ENCODE results near the gene CCDC85A. TPM values are rescaled to one million over a fixed set of nuclear protein-coding genes. Genes with fewer than 3 reads are reported as not detected.
"Not testable (repeated sequence)": the region's sequence is repeated elsewhere in the genome, so short reads cannot be mapped to it uniquely, and the experiment has no call there.

CCDC85A gene
- not detected in 2 replicates for total RNA-seq (2014; rRNA removed; shearing (Covaris generic))

DNA sequence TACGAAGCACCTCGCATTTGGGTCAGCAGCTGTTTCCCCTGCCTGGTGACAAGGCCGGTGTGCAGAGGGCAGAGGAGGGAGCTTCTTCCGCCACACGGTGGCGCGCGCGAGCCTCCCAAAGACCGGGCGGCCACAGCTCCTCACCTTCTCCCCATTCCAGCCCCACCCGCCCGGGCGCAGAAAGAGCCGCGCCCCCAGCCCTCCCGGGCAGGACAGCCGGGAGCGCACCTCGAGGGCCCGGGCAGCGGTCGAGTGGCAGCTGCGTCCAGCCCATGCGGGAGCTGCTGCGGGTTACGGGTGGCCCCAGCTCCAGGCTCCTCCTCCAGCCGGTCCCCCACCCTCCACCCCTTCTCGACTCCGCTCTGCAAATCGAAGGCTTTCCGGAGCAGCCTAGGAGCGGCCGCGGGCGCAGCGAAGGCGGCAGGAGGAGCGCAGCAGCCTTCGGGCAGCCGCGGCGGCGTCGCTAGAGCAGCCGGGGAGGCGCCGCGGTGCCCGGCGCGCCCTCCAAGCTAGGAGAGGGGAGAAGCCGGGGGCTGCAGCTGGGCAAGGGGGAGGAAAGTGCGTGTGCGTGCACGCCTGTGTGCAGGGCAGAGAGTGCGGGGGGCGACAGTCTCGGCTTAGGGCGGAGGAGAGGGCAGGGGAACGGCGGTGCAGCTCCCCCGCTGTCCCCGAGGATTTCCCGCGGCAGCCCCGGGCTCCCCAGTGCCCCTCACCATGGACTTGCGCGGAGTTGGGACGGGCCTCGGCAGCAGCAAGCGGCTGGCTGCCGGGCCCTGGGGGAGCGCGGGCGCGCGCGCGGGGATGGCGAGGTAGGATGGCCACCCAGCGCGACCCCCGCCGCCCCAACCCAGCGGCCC, at the start of gene CCDC85A:
Gene CCDC85A (plus strand): TSS at position 348 of the 857 bp plus-strand sequence. CDS start 635 bp downstream, outside the sequence.
- DNase-seq (ENCODE audit: low read depth): peak; percentile 52

- no peak for DNase-seq (ENCODE audit: low read depth)
Measured at GRCh38 chr2:56134861-56135260, 48.9 kb upstream of the CCDC85A start.

DNA sequence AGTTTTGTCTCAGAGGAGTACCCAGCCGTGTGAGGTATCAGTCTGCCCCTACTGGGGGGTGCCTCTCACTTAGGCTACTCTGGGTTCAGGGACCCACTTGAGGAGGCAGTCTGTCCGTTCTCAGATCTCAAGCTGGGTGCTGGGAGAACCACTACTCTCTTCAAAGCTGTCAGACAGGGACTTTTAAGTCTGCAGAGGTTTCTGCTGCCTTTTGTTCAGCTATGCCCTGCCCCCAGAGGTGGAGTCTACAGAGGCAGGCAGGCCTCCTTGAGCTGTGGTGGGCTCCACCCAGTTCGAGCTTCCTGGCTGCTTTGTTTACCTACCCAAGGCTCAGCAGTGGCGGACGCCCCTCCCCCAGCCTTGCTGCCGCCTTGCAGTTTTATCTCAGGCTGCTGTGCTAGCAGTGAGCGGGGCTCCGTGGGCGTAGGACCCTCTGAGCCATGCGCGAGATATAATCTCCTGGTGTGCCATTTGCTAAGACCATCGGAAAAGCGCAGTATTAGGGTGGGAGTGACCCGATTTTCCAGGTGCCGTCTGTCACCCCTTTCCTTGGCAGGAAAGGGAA, 41.2 kb upstream of the CCDC85A start:
- DNase-seq (ENCODE audit: low read depth): not testable (repeated sequence)

DNA sequence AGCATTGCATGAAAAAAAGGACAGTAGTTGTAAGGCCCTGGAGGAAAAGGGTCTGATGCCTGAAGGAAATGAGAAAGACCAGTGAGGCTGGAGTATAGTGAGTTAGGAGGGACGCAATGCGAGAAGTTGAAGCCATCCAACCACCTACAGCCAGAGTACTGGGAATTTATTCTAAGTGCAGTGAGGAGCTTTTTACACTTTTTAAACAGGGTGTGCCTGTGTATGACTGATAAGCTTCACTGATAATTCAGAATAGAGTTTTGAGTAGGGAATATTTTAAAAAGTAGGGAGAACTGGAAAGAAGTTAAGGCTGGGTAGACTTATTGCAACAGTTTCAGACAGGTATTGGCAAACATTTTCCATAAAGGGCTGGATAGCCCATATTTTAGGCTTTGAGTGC, 35.9 kb upstream of the CCDC85A start:
- DNase-seq (ENCODE audit: low read depth): no peak

- no peak for DNase-seq (ENCODE audit: low read depth)
Measured at GRCh38 chr2:56148825-56149224, 35.0 kb upstream of the CCDC85A start.

- no peak for DNase-seq (ENCODE audit: low read depth)
Measured at GRCh38 chr2:56151841-56152240, 31.9 kb upstream of the CCDC85A start.

DNA sequence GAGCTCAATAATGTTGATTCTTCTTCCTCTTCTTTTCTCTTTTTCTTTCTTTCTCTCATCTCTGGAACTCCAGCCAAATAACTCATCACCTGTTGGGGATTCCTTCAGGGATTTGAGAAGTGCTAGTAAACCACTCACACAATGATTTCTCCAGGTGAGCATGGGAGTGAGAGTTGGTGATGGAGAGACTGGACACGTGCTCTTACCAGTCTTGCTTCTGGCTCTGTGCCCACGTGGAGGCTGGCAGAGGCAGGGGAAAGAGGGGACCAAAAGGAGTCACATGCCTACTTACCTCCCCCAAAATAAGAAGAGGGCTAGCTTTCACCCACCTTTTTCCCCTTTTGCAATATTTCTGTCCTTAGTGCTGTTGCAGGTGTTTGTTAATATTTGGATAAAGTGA, 28.6 kb upstream of the CCDC85A start:
- DNase-seq (ENCODE audit: low read depth): no peak

DNA sequence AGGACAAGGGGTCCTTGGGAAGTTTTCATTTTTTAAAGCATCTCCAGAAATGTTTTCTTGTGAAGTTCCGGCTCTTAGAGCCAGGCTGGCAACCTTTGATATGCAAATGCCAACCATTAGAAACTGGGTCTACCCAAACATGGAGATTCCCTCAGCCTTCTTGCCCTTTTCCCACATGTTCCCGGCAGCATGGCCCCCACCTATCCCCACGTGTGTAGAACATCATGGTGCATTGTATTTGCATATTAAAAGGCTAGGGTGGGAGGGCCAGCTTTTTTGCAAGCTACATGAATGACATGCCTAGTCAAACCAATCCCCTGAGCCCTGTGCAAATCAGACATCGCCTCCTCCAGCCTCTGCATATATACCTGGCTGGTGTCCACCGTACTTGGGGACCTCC, 23.9 kb upstream of the CCDC85A start:
- not testable (repeated sequence) for DNase-seq (ENCODE audit: low read depth)

DNA sequence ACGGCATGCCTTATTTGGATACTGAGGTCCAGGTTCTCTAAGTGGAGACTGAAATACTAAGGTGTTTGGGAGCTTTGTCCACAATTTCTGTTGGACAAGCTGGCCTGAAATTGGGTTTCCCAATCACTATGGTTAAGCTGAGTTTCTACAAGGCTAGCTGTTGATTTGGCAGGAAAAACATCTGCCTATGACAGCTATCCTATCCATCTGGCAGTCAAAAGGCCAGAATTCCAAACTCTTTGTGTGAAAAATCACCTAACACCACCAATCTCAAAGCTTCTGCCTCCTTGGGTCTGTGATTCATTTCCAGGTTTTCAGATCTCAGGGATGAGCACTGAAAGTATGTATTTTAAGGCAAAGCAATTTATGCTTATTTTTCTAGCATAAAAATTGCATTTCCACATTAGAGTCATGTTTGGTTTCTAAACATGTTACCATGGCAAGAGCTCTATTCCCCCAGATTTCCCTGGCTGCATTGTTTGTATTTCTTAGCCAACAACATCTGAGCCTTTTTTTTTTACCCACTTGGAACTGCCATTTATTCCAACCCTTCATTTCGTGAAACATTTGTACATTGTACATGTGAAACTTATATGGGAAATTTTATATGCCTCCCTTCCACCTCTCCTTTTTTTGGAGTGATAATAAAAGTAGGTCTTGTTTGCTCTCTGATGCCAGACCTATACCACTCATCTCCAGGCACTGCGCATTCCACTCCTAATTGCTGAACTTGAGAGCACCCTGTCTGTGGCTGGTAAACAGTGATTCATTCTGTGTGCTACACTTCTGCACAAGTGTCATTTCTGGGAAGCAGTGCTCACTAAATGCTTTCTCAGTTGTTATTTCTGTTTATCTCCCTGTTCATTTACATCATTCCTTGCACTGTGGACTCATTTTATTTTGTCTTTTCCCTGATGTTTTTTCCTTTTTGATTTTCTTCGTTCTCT, 15.9 kb upstream of the CCDC85A start:
- DNase-seq (ENCODE audit: low read depth): no peak

GRCh38 chr2:56169521-56169920, 14.3 kb upstream of the CCDC85A start:
- DNase-seq (ENCODE audit: low read depth): no peak

GRCh38 chr2:56170504-56170903, 13.3 kb upstream of the CCDC85A start:
- no peak for DNase-seq (ENCODE audit: low read depth)

GRCh38 chr2:56170988-56171387, 12.8 kb upstream of the CCDC85A start:
- no peak for DNase-seq (ENCODE audit: low read depth)

DNA sequence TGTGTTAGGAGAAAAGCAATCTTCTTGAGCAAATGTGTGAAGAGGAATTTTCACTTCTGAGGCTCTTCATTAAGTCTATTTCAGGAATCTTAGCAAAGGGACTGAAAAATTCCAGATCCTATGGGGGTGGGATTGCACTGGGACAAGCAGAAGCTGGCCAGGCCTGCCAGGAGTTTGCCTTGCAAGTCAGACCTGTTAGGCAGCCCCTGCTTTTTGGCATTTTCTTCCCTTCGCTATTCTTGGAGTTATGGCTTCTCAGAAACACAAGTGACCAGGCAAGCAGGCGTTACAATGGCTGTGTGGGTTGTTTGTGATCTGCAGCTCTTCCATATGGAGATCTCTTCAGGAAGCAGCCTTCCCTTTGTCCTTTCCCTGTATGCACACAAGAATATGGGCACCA, 8.0 kb upstream of the CCDC85A start:
- no peak for DNase-seq (ENCODE audit: low read depth)

GRCh38 chr2:56177420-56178220, 6.2 kb upstream of the CCDC85A start:
- no peak for DNase-seq (ENCODE audit: low read depth)

GRCh38 chr2:56179931-56180330, 3.9 kb upstream of the CCDC85A start:
- no peak for DNase-seq (ENCODE audit: low read depth)

DNA sequence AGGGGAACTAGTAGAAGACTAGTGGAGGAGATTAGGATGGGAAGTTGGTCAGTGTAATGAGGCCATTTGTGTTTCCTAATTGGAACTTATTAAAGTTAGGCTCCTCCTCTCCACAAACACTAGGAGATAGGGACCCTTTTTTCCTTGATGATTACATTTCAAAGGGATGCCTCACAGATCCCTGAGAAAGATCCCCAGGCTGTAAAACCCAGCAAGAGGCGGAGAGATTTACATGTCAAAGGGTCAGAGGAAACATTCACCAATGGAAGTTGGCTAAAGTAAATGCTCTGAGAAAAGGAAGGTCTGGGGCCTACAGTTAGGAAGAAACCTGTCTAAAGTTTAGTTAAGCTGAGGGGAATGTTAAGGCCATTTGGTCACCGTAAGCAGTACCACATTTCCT, 1.4 kb upstream of the CCDC85A start:
- no peak for DNase-seq (ENCODE audit: low read depth)

- DNase-seq (ENCODE audit: low read depth): no peak
Measured at GRCh38 chr2:56184500-56185011, 766 bp downstream of the CCDC85A start.

- no peak for DNase-seq (ENCODE audit: low read depth)
Measured at GRCh38 chr2:56185101-56185581, 1.4 kb downstream of the CCDC85A start.

- DNase-seq (ENCODE audit: low read depth): peak; percentile 7
Measured at GRCh38 chr2:56185582-56186046, 1.8 kb downstream of the CCDC85A start.

GRCh38 chr2:56191617-56192016, 7.8 kb downstream of the CCDC85A start:
- DNase-seq (ENCODE audit: low read depth): peak; percentile 15
